Measurements from ENCODE around the gene RABGGTA.
A peak's percentile ranks its signal among the peaks of the same experiment; 100 is the strongest.

The RABGGTA gene

DNA sequence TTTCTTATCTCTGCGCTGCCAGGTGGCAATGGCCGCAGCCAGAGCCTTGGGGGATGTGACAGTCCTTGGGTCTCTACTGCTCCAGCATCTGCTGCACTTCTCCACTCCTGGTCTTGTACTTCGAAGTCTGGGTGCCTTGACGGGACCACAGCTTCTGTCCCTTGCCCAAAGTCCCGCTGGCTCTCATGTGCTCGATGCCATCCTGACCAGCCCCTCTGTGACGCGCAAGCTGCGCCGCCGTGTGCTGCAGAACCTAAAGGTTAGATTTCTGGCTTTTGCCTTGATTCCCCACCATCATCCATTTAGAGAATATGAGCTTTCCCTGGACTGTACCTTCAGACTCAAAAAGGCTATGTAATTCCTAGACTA lies 32.6 kb upstream of the RABGGTA start:
- TF ChIP-seq GABPA (IDR thresholded peaks at IDR 0.05; ENCODE audit: low read depth) (no peak), POLR2AphosphoS5 (IDR thresholded peaks at IDR 0.05; ENCODE audit: low read depth) (no peak), SPI1 (IDR thresholded peaks at IDR 0.05; ENCODE audit: borderline replicate concordance, low read depth) (no peak)
- TF ChIP-seq, protein P1, sequence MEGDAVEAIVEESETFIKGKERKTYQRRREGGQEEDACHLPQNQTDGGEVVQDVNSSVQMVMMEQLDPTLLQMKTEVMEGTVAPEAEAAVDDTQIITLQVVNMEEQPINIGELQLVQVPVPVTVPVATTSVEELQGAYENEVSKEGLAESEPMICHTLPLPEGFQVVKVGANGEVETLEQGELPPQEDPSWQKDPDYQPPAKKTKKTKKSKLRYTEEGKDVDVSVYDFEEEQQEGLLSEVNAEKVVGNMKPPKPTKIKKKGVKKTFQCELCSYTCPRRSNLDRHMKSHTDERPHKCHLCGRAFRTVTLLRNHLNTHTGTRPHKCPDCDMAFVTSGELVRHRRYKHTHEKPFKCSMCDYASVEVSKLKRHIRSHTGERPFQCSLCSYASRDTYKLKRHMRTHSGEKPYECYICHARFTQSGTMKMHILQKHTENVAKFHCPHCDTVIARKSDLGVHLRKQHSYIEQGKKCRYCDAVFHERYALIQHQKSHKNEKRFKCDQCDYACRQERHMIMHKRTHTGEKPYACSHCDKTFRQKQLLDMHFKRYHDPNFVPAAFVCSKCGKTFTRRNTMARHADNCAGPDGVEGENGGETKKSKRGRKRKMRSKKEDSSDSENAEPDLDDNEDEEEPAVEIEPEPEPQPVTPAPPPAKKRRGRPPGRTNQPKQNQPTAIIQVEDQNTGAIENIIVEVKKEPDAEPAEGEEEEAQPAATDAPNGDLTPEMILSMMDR (IDR thresholded peaks at IDR 0.05; ENCODE audit: insufficient read depth, low read length) = no peak
- DNase-seq (ENCODE audit: low read depth in 1 of 2, low spot score in 1 of 2) = no peak
- Histone ChIP-seq H3K27me3 (ENCODE audit: insufficient read depth, poor library complexity, severe bottlenecking) (no peaks in the 10 kb centered on the region), H3K27ac (replicated peaks) (no peak overlapping the region), H3K4me3 (replicated peaks; ENCODE audit: insufficient read depth, low read length) (no peak overlapping the region)

DNA sequence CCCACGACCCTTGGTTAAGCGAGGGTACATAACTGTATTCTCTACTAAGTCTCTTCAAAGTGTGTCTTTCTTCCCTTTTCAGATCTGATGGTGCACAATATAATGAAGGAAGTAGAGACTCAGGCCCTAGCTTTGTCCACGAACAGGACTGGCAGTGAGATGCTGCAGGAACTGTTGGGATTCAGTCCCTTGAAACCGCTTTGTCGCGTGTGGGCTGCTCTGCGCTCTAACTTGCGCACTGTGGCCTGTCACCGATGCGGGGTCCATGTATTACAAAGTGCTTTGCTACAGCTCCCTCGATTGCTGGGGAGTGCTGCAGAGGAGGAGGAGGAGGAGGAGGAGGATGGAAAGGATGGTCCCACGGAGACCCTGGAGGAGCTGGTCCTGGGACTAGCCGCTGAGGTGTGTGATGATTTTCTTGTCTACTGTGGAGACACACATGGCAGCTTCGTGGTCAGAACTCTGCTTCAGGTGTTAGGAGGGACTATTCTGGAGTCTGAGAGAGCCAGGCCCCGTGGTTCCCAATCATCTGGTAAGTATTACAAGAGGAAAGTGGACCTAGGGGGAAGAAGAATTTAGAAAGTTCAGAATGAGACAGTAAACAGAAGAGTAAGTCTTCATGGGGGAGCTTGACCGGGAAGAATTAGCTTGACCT lies 29.1 kb upstream of the RABGGTA start:
- H3K27ac ChIP-seq (replicated peaks) = peak overlapping the region; percentile 75
- DNase-seq (ENCODE audit: low read depth in 1 of 2, low spot score in 1 of 2) = no peak
- TF ChIP-seq GABPA (IDR thresholded peaks at IDR 0.05; ENCODE audit: low read depth) (no peak), SPI1 (IDR thresholded peaks at IDR 0.05; ENCODE audit: borderline replicate concordance, low read depth) (no peak), POLR2AphosphoS5 (IDR thresholded peaks at IDR 0.05; ENCODE audit: low read depth) (no peak)
- TF ChIP-seq, protein P1 (IDR thresholded peaks at IDR 0.05; ENCODE audit: insufficient read depth, low read length) = no peak
- TF ChIP-seq, protein P2, sequence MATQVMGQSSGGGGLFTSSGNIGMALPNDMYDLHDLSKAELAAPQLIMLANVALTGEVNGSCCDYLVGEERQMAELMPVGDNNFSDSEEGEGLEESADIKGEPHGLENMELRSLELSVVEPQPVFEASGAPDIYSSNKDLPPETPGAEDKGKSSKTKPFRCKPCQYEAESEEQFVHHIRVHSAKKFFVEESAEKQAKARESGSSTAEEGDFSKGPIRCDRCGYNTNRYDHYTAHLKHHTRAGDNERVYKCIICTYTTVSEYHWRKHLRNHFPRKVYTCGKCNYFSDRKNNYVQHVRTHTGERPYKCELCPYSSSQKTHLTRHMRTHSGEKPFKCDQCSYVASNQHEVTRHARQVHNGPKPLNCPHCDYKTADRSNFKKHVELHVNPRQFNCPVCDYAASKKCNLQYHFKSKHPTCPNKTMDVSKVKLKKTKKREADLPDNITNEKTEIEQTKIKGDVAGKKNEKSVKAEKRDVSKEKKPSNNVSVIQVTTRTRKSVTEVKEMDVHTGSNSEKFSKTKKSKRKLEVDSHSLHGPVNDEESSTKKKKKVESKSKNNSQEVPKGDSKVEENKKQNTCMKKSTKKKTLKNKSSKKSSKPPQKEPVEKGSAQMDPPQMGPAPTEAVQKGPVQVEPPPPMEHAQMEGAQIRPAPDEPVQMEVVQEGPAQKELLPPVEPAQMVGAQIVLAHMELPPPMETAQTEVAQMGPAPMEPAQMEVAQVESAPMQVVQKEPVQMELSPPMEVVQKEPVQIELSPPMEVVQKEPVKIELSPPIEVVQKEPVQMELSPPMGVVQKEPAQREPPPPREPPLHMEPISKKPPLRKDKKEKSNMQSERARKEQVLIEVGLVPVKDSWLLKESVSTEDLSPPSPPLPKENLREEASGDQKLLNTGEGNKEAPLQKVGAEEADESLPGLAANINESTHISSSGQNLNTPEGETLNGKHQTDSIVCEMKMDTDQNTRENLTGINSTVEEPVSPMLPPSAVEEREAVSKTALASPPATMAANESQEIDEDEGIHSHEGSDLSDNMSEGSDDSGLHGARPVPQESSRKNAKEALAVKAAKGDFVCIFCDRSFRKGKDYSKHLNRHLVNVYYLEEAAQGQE (IDR thresholded peaks at IDR 0.05; ENCODE audit: insufficient replicate concordance, low read depth) = no peak
- no peaks in the 10 kb centered on the region for H3K27me3 ChIP-seq (ENCODE audit: insufficient read depth, poor library complexity, severe bottlenecking)
- peak overlapping the region; percentile 97 for H3K4me3 ChIP-seq (replicated peaks; ENCODE audit: insufficient read depth, low read length)

DNA sequence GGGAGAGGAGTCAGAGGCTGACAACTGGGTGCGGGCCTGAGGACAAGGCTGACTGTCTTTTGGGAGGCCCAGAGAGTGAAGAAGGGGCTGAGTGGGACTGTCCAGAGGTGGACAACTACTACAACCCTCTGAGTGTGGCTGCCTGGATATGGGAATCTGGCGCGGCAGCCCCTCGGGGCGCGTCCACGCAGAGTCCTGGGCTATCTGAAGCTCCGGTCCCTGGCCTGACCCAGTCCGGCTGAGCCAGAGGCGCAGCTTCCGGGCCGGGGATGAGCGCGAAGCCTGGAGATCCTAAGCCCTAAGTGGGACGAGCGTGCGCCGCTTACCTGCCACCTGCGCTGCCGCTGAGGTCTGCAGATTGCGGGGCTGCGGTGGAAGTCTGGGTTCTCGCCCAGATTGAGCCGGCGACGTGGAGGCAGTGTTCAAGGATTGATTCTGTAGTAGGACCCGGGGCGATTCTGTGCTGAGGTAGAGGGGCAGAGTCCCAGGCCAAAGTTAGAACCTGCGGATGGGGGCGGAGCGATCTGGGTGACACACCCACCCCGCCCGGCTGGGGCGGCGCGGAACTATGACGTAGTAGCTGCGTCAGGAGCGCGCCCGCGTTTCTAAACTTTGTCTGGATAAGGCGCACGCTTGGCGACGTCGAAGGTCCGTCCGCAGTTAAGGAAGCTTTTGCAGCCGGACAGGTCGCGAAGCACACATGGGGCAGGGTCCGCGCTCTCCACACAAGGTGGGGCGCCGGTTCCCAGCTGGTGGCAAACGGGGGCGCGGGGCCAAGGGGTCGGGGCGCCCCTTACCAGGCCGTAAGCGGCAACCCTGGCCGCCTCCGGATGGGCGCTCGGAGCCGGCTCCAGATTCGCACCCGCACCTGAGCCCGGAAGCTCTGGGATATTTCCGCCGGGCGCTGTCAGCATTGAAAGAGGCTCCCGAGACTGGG lies 28.1 kb upstream of the RABGGTA start, which contains the start of the genes DHRS1 and NOP9:
Gene DHRS1, minus strand, starts transcription at position 526 of the 937 bp plus-strand sequence. CDS start 674 bp downstream, outside the sequence.
Gene NOP9, plus strand, starts transcription at position 596 of the 937 bp plus-strand sequence. Its CDS starts 105 bp downstream, at position 701.
- H3K27ac ChIP-seq (replicated peaks) = peak within 1 kb of the TSS; percentile 75

More for the DNA sequence above, 28.1 kb upstream of the RABGGTA start, which contains the start of the genes DHRS1 and NOP9:
- TF ChIP-seq, protein P2 (IDR thresholded peaks at IDR 0.05; ENCODE audit: insufficient replicate concordance, low read depth) = no peak
- TF ChIP-seq, protein P1 (IDR thresholded peaks at IDR 0.05; ENCODE audit: insufficient read depth, low read length) = no peak
- TF ChIP-seq POLR2AphosphoS5 (IDR thresholded peaks at IDR 0.05; ENCODE audit: low read depth) (peak; percentile 79), SPI1 (IDR thresholded peaks at IDR 0.05; ENCODE audit: borderline replicate concordance, low read depth) (no peak)
- H3K4me3 ChIP-seq (replicated peaks; ENCODE audit: insufficient read depth, low read length) = peak within 1 kb of the TSS; percentile 97
- DNase-seq (ENCODE audit: low read depth in 1 of 2, low spot score in 1 of 2) = peak; percentile 85 to 89
- H3K27me3 ChIP-seq (ENCODE audit: insufficient read depth, poor library complexity, severe bottlenecking) = no peaks in the 10 kb centered on the region
